SH-SY5Y (cell line): Measurements from ENCODE around the gene NELFCD.

ENCODE experiments used
- GATA2 ChIP-seq: IDR thresholded peaks from 2 replicates; pipeline ENCODE4 v1.6.1; 2011; ENCODE audit warnings: mild to moderate bottlenecking, low read depth, low read length
- GATA3 ChIP-seq: IDR thresholded peaks from 2 replicates; pipeline ENCODE4 v1.6.1; 2011; ENCODE audit warnings: low read depth, mild to moderate bottlenecking, low read length, moderate library complexity

DNA sequence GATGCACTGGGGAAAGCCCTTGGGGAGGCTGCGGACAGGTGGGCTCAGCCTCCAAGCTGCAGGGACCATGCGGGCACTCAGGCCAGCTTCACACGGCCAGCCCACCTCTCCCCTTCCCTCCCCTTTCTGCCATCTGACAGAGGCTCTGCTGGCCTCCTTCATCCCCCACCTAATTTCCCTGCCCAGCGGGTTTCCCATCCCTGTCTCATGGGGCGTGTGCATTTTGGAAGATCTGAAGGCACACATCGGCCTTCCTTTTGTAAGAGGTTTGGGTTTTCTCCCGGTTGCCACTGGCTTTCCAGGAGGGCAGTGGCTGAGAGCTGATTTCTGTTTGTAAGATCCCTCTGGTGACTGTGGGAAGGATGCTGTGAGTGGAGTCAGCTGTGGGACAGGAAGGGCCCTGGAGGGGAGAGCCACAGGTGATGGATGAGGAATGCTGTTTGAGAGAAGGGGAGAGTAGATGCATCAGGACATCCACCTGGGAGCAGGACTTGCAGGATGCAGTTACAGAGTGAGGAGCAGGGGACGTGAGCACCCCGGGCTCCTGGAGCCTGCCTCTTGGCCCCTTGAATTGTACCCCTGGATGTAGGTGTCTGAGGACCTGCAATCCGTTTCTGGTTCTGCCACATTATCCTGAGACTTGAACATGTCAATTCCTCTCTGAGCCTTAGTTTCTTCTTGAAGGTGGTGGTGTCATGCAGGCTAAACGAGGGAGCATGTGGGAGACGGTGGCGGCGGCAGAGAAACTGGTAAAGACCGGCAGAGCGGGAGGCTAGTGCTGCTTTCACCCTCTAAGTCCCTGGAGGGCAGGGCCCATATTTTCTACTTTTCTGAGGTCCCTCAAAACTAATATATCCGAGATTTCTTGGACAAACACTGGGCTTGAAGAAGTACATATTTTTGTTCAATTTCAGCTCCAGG lies 32.2 kb downstream of the NELFCD start:
- TF ChIP-seq GATA2 = no peak
- no peak for TF ChIP-seq GATA3
